Embryonic facial prominence (tissue), 1 donor: ENCODE data around the gene MAML3.

Experiments used
- DNase-seq: peaks from one replicate; pipeline ENCODE4 v3.0.0-alpha.2; 2016; ENCODE audit errors: extremely low spot score

Gene MAML3

DNA sequence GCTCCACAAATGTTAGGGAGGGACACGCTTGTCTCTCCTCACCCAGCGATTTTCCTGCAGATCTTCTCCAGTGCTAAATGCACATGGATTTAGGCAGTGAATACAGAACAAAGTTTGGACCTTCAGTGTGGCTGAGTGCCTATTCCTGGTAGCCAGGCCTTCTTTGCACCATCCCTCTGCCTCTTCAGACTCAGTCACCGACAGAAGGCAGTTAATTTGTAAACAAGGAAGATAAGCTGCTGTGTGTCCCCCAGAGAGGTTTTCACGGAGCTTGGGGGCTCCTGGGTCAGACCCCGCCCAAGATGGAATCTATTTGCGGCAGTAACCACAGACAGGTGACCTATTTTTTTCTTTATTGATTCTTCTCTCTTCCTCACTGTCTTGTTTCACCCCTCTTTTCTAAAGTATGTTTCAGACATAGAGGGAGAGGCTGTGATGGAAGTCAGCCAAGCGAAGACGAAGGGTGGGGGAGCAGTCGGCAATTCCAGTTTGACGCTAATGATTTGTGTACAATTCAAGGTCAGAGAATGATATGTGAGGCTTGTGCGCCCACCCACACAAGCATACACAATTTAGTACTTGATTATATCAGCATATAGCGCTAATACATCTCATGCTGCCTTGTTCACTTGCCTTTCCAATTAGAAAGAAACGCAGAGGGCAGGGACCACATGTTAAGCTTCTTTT, 287.6 kb downstream of the MAML3 start:
- DNase-seq = no peak

DNA sequence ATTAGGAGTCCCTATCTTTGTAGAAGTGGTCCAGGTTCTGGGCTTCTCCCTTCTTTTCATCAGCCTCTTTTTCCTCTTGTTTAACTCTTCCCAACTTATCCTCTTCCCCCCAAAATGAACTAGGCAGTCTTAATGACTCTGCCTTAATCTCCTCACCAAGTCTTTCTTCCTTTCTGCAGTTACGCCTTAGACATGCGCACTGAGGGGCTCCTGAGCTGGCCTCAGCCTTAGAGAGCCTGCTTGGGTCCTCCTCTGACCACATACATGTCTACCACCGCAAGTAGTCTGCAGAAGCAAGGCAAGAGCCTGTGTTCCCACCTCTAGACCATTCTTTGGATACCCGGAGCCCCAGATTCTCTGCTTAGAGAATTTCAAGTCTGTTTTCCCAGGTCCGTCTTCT, 288.4 kb downstream of the MAML3 start:
- no peak for DNase-seq

DNA sequence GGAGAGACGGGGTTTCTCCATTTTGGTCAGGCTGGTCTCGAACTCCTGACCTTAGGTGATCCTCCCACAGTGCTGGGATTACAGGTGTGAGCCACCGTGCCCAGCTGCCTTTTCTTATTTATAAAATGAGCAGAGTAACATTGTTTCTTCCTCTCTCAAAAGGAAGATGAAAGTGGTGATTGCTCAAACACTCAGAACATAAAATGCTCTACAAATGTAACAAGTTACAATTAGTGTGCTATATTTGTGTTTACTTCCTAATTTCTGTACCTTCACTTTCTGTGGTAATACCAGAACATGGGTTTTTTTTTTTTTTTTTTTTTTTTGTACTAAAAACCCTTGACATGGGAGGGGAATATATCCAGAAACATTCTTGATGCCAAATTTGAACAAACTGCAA, 290.5 kb downstream of the MAML3 start:
- DNase-seq = no peak

DNA sequence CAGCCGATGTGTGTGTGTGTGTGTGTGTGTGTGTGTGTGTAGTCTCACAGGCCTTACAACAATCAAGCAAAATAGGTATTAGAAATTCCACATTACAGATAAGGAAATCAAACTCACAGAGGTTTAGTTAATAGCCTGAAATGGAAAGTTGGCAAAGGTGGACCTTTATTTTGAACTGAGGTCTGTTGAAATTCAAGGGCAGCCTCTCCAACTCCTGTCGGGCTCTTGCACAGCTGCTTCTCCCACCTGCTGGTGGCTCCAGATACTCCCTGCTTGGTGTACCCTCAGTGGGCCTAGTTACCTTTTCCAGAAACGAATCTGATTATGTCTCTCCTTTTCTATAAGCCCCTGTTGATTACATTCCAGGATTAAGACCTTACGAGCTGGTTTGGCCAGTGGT, 292.5 kb downstream of the MAML3 start:
- DNase-seq = no peak

DNA sequence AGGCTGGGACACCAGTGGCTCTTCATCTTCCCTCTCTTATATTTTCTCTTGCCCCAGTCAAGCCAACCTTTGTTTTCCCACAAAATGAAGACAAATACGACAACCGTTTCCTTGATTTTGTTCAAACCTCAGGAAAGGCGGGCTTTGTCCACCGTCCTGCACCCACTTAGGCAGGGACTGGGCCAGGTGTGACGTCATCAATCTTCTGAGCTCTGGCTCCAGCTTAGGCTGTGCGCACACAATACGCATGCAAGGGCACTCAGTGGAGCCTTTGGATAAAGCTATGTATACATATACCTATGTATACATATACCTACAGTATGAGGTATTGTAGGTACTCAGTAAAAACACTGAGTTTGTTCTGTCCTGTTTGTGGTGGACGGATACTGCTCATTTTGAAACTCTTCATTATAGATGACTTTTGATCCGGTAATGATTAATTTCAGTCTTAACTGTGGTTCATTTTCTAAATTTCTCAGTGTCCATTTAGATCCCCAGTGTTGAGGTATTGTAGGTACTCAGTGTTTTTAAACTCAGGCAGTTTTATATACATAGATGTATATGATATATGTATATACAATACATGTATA, 293.5 kb downstream of the MAML3 start:
- DNase-seq = no peak

DNA sequence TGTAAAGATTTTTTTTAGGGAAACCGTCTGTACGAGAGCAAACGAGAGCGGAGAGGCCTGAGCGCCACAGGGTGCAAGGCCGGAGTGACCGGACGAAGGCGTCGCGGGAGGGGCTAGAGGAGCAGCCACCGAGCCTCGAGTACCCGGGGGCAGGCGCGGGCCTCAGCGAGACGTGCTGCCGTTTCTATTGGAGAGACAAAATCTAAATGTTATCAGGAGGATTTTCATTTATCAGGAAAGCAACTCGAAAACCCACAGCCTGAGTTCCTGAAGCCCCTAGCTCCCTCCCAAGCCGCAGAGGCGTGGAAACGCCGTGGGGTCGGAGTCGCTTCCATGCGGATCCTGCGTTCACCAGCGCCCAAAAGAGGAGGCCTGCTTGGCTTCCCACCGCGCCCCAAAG, 294.1 kb downstream of the MAML3 start:
- DNase-seq = no peak

DNA sequence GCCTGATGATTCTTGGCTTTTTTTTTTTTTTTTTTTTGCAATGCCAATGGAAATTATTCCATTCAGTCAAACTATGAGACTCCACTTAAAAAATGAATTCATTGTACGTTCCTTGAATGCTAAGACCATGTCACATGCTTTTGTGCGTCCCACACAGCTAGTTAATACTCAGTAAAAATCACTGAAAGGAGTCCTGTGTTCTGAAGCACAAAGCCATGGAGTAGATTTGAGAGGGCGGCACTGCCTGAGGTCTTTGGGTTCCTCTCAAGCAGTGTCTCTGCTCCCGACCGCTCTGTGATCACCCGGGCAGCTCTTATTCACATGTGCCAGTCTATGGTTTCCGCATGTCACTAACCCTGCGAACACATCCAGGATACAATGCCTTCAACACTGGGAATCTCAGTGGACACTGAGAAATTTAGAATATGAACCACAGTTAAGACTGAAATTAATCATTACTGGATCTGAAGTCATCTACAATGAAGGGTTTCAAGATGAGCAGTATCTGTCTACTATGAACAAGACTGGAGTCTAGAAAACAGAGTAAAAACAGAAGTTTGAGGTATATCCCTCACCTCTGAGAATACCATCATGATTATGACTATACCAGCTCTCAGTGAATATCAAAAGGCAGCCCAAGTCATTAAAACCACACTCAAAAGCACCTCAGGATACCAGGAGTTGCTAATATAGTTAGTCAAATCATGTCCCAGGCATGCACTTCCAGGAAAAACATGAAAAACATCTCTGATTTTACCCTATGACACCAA, 295.4 kb downstream of the MAML3 start:
- no peak for DNase-seq

DNA sequence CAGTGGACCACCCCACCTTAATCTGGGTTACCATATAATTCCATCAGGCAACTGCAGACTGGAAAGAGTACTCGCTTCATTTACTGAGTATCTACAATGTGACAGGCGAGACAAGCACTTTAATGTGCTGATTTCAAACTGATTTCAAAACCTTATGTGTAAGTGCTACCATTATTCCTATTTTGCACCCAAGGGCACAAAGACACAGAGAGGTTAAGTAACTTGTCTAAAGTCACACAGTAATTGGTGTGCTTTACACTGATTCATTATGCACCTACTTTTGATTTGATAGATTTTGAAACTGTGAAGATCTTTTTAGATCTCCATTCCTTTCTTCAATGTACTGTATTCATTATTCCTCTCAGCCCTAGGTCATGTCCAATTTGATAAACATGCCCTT, 296.0 kb downstream of the MAML3 start:
- DNase-seq = no peak

DNA sequence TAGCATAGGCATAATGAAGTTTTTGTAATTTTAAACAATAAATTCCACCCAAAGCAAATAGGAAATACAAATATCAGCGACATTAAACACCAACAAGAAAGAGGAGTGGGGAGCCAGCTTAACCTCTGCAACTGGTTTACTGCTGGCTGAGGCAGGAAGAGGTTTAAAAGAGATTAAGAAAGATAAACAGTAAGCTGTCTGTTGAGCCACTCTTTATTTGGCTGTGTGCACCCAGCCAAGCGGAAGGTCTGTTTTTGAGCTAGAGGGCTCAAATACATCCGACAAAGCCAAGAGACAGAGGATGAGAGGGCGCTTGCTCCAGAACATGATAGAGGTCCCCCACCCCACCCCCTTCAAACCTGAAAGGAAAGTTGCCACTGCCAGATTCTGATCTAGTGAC, 297.0 kb downstream of the MAML3 start:
- no peak for DNase-seq

DNA sequence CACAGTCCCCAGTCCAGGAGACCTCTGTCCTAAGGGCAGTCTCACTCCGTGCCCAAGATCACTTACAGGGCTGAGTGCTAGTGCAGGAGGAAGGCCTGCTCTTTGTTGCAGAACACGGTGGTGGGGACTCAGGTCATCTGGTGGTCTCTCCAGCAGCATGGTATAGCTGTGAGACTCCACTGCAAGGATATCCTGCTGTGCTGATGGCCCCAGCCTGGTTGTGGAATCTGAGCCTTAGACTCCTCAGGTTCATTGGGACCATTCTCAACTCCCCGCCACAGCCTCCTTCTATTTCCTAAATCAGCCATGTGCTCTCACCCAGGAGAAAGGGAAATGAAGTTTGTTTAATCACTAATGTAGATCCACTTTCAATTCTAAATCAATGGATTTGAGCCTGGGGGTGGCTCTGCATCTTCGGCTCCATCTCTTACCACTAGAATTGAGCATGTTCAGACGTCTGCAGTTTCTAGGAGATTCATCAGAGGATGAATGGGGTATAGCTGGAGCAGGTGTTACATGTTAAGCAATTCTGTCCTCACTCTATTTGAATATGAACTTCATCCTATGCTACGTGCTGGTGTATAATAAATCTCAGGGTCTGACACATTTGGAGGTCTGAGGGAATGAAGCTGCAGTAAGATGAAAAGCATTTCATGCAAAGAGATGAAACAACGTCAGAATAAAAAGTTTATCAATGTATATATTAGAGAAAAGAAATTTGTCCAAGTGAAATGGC, 299.1 kb downstream of the MAML3 start:
- no peak for DNase-seq

DNA sequence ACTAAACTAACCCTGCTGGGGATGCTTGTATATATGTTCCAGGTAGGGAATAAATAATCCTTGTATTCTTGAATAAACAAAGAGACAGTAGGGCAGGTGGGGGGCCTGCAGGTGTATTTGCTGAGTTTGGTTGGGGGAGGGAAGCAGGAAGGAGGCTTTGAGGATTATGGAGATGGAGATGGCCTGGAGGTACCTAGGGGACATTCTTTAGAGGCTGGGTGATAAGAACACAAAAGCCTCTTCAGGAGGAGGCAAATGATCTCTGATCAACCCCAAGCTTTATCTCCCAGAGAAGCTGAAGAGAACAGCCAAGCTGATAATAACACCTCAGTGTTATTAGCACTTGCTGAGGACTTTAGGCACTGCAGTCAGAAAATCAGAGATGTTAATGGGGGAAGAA, 300.7 kb downstream of the MAML3 start:
- no peak for DNase-seq

DNA sequence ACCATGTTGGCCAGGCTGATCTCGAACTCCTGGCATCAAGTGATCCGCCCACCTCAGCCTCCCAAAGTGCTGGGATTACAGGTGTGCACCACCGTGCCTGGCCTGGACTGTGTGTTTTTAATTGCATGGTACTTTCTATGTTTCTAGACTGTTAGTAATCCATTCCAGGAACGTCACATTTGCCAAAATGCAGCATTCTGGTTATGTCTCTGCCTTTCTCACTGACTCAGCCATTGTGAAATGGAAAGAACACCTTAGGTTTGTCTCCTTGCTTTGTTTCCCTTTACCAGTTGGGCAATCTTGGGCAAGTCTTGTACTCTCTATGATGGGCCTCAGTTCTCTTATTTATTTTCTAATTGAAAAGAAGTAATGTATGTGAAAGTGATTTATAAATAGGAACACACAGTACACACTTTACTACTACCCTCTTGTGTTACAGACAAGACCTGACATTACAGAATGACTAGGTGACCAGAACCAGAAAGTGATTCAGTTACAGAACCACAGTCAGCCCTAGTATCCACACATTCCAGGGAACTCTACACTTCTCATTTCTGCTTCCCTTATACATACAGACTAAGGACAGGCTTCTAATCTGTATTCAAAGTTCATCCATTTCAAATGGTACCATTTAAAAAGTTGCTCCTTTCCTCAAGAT, 301.2 kb downstream of the MAML3 start:
- DNase-seq = no peak

DNA sequence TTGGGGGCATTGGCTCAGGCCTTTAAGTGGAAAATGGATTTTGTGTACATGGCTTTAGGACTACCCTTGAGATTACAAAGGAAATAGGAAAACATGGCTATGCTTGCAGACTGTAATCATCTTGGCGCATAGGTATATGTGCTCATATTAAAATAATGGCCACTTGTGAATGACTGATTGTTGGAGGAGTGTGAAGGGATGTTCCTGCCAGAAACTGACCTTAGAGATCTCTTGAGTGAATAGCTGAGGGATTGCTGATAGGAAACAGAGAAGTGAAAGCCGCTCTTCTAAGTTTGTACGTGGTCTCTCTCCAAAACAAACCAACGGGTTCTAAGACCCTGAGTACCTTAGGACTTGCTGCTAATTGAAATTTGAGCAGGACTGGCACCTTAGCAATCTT, 302.3 kb downstream of the MAML3 start:
- DNase-seq = no peak

DNA sequence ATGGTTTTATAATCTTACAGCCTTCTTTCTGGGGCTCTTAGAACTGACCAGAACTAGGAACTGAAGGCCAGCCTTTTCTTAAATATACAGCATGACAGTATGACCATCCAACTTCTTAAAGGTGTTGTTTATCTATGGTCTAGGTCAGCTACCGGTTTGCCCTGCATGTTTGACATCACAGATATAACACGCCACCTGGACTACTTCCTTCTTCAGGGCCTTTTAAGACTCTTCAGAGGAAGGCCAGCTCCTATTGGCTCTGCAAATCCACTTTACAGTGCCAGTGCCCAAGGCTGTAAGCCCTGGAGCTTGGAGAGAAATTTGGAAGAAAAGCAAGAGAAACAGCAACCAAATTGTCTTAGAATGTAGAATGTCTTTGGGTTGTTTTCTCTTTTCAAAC, 302.9 kb downstream of the MAML3 start:
- no peak for DNase-seq

DNA sequence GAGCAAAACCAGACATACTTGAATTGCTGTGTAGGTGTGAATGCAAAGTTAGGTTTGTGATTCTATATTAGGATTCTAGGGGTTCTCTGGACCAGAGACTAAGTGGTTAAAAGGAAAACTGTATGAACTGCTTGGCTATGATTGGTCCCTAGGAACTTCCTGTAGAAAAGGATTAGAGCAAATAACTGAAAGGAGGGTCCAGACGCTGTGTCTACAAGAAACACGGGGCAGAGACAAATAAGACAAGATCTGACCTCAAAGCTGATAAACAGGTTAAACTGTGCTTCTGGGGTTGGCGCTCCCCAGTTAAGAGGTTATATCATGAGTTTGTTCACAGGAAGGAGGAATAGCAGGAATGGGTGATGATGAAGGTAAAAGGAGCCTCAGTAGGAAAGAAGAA, 304.8 kb downstream of the MAML3 start:
- DNase-seq = peak; percentile 40

DNA sequence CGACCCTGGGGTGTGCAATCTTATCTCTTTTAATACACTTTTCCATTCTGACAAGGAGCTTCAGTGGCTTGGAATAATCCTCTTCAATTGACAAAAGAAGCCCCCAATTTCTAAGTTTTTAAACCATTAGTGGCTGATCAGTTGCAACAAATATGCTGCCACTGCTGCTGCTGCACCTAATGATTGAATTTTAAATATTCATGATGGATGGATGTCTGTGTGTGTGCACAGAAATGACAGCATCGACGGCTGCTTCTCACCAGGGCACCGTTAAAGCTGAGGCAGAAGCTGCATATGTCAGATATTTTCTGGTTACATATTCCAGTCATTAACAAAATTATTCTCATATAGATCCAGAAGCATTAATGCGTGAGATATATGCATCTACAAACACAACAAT, 306.0 kb downstream of the MAML3 start:
- DNase-seq = no peak

DNA sequence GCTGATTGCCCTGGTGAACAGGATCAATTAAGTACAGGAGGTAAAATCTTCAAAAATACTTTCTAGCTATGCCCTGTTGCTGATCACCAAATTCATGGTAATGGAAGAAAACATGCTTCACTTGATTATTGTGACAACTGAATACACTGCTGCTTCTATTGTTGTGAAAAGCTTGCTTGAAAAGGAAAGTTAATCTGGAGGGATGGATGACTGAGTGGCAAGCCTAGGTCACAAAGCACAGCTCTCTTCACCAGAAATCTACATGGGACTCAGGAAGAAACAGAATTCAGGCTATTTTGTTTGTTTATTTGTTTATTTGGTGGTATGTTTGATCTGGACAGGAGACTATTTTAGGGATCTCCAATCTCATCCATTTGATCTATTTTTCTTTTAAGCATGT, 306.4 kb downstream of the MAML3 start:
- DNase-seq = no peak

DNA sequence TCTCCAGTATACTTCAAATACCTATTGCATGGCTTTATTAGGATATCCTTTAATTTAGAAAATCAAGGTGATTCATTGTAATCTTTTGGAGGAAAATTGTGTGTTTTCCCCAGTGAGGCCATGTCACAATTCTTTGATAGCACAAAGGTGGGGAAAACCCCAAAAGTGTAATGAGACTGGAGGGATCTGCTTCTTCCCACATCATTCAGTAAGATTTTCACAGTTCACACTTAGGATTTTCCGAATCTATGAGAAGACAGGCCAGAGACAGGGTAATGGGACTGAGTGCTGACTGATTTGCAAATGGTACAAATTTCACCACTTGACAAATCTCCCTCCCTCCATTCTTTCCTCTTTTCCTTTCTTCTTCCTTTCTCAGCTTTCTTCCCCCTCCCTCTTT, 307.2 kb downstream of the MAML3 start:
- no peak for DNase-seq

DNA sequence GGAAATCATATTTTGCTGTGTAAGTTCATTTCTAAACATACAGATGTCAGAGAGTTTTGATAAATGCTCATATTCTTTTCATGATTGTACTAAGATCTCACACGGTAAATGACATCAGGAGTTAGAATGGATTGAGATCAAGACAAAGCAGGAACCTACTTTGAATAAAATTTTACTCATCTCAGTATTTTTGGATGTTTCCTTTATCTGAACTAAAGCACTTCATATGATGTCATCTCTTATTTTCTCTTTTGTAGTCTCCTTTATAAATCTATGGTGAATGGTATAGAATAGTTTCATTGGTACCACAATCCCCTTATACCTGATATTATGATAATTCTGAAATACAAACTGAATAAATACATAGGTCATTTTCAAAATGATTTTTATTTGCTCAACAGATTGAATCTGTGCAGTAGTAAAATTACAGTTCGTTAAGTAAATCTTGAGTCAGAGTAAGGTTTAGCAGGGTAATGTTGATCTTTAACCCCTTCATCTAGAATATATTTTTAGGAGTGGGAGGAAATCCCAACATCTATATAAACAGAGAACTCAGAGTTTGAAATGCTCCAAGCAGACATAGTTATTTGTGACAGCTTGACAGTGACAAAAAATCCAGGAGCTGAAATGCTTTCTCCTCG, 308.4 kb downstream of the MAML3 start:
- DNase-seq = no peak

DNA sequence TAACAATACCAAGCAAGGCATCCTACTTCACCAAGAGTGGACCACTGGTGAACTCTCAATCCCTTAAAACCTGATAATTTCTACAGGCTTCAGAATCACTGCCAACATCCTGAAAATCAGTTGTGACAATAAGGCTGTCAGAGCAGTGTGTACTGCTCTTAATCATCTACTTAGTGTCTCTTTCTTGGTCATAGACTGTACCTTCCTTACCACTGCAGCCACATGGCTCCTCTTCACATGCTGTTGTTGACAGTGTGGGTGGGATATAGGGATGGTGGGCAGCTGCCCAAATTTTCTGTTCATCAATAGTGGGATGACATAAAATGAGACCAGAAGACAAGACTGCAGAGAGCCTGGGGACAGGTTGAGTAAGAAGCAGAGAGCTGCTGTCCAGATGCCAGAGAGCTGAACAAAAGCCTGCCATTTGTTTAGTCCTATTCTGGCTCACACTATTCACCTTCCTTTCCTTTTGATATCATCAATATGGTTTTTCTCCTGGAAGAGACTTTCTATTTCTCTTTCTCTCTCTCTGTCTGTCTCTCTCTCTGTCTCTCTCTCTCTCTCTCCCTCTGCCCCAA, 309.4 kb downstream of the MAML3 start:
- no peak for DNase-seq

DNA sequence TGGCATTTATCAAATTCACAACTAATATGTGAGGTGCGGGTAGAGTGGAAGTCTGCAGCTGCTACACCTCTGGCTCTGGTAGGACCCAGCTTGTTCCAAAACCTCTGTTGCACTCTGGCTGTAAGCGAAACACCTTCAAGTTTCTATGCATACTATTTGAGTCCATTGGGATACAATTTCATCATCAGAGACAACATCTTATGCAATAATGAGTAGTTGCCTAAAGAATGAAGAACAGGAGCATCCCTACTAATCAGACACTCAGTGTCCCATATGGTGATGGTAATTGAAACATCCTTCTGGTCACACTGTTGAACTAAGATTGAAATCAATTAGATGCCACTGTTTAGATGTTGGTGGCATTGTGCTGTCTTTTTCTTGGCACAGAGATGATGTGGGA, 309.9 kb downstream of the MAML3 start:
- DNase-seq = no peak
